ENCODE results near the gene CUBN.

- TF ChIP-seq CTCF (conservative IDR thresholded peaks at IDR 0.05 in 1 of 2, IDR thresholded peaks at IDR 0.05 in 1 of 2; ENCODE audit: extremely low read depth in 1 of 2, insufficient read depth in 1 of 2, low read depth in 1 of 2, low read length in 2 of 2) (no peak), EZH2 (IDR thresholded peaks at IDR 0.05; ENCODE audit: borderline replicate concordance, low read length) (no peak)
These were observed 228.5 kb downstream of the CUBN start for GRCh38 chr10:16901106-16901505.

Measured in mammary epithelial cell (primary cell).